ENCODE results near the gene RXFP1.

Gene RXFP1

DNA sequence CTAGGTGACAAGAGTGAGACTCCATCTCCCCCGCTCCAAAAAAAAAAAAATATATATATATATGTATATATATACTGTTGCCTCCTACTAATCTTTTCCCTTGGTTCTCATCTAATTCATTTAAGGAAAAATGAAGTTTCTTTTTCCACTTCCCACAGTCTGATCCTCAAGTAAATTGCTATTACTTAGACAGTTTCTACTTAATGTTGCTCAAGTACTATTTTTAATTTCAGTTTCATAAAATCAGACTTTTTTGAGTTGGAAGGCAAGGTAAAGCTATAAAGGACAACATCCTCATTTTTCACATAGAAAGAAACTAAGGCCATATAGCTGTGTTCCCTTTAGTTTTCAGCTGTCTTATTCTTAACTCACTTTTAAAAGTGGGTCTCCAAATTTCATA, 5.8 kb downstream of the RXFP1 start:
- in situ Hi-C loops (cut with HindIII; ENCODE audit: low pct_ligation_motif_present, low sequenced_read_pairs) = no loop called here
- TF ChIP-seq, protein P1, sequence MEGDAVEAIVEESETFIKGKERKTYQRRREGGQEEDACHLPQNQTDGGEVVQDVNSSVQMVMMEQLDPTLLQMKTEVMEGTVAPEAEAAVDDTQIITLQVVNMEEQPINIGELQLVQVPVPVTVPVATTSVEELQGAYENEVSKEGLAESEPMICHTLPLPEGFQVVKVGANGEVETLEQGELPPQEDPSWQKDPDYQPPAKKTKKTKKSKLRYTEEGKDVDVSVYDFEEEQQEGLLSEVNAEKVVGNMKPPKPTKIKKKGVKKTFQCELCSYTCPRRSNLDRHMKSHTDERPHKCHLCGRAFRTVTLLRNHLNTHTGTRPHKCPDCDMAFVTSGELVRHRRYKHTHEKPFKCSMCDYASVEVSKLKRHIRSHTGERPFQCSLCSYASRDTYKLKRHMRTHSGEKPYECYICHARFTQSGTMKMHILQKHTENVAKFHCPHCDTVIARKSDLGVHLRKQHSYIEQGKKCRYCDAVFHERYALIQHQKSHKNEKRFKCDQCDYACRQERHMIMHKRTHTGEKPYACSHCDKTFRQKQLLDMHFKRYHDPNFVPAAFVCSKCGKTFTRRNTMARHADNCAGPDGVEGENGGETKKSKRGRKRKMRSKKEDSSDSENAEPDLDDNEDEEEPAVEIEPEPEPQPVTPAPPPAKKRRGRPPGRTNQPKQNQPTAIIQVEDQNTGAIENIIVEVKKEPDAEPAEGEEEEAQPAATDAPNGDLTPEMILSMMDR (IDR thresholded peaks at IDR 0.05; ENCODE audit: low read depth, low read length, missing control alignments) = no peak
- no peak for DNase-seq
- no peak overlapping the region for H3K27ac ChIP-seq
- no peak overlapping the region for H3K4me3 ChIP-seq (ENCODE audit: low read depth, low read length)
- no peaks in the 10 kb centered on the region for H3K36me3 ChIP-seq (replicated peaks)
- no peaks in the 10 kb centered on the region for H3K27me3 ChIP-seq (replicated peaks)

DNA sequence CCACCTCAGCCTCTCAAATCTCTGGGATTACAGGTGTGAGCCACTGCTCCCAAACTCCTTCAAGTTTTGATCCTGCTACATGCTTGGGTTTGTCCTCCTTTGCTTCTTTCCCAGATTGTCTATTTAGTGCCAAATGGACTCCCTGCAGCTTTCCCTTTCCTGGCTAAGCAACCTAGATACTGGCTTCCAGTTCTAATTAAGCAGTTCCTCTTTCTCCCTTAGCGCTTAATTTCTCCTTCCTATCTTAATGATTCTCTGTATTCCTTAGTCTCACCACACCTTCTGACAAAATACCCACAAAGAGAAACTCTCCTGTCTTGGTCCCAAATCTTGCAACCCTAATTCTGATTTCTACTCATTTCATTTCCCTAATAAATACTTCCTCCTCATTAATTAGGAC, 7.8 kb downstream of the RXFP1 start:
- H3K4me3 ChIP-seq (ENCODE audit: low read depth, low read length) = no peak overlapping the region
- in situ Hi-C loops (cut with HindIII; ENCODE audit: low pct_ligation_motif_present, low sequenced_read_pairs) = no loop called here
- H3K36me3 ChIP-seq (replicated peaks) = no peaks in the 10 kb centered on the region
- DNase-seq = no peak
- H3K27me3 ChIP-seq (replicated peaks) = no peaks in the 10 kb centered on the region
- no peak overlapping the region for H3K27ac ChIP-seq
- TF ChIP-seq, protein P1 (IDR thresholded peaks at IDR 0.05; ENCODE audit: low read depth, low read length, missing control alignments) = no peak

DNA sequence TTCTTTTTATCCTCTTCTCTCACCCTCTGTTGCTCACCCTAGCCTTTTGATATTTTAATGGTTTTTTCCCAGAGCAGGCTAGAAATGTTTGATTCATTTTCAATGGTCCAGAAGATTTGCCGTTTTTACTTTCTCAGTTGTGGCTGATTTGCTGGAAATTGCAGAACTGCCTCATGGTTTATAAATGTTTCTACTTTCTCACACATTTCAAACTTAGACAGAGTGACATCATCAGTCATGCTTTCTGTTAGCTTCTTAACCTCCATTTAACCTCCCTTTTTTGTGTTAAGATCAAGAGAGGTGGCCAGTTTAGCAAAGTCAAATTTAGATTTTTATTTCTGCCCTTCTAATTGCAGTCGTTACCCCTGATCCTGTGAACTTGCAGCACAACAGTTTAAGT, 8.7 kb downstream of the RXFP1 start:
- in situ Hi-C loops (cut with HindIII; ENCODE audit: low pct_ligation_motif_present, low sequenced_read_pairs) = no loop called here
- DNase-seq = no peak
- Histone ChIP-seq H3K4me3 (ENCODE audit: low read depth, low read length) (no peak overlapping the region), H3K36me3 (replicated peaks) (no peaks in the 10 kb centered on the region), H3K27me3 (replicated peaks) (no peaks in the 10 kb centered on the region), H3K27ac (no peak overlapping the region)
- TF ChIP-seq, protein P1 (IDR thresholded peaks at IDR 0.05; ENCODE audit: low read depth, low read length, missing control alignments) = no peak

DNA sequence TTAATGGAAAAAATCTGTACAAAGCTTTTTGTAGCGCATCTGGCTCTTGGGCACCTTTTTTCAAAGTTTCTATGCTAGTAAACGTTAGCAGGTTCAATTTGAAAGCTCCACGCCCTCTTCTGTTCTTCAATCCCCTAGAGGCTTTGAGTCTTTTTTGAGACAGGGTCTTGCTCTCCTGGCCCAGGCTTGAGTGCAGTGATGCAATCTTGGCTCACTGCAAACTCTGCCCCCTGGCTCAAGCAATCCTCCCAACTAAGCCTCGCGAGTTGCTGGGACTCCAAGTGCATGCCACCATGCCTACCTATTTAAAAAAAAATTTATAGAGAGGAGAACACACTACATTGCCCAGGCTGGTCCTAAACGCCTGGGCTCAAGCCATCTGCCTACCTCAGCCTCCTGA, 9.2 kb downstream of the RXFP1 start:
- TF ChIP-seq, protein P1 (IDR thresholded peaks at IDR 0.05; ENCODE audit: low read depth, low read length, missing control alignments) = no peak
- no peaks in the 10 kb centered on the region for H3K36me3 ChIP-seq (replicated peaks)
- H3K27me3 ChIP-seq (replicated peaks) = no peaks in the 10 kb centered on the region
- no peak overlapping the region for H3K4me3 ChIP-seq (ENCODE audit: low read depth, low read length)
- no peak overlapping the region for H3K27ac ChIP-seq
- DNase-seq = no peak
- in situ Hi-C loops (cut with HindIII; ENCODE audit: low pct_ligation_motif_present, low sequenced_read_pairs) = no loop called here

DNA sequence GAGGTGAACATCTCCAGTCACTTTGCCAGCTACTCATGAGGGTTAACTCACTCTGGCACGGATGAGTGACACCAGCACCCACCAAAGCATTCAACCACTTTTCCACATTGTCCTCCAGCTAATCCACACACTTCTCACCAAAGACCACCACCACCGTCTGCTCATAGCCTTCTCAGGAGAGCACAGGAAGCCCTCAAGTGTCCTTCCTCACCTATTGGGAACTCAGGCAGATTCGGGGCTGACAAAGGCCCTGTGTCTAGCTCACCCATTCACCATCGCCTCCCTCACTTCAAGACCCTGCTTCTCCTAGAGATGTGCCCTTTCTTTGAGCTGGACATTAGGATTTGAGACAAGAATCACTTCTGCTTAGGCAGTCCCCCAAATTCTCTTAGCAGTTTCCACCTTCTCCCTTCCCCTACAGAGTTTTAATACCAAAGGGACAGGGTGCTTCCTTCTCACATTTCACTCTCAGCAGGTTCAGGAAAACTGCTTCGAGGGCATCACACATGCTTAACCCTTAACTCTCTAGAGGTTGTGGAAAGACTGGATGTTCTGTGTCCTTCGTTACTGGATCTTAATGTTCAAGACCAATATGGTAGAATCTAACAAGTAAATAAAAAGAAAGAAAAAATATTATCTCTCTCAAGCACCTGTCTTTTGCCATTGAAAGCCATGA, 11.0 kb downstream of the RXFP1 start:
- H3K4me3 ChIP-seq (ENCODE audit: low read depth, low read length) = no peak overlapping the region
- in situ Hi-C loops (cut with HindIII; ENCODE audit: low pct_ligation_motif_present, low sequenced_read_pairs) = no loop called here

More for the DNA sequence above, 11.0 kb downstream of the RXFP1 start:
- TF ChIP-seq, protein P1 (IDR thresholded peaks at IDR 0.05; ENCODE audit: low read depth, low read length, missing control alignments) = no peak
- no peaks in the 10 kb centered on the region for H3K27me3 ChIP-seq (replicated peaks)
- no peaks in the 10 kb centered on the region for H3K36me3 ChIP-seq (replicated peaks)
- no peak for DNase-seq
- no peak overlapping the region for H3K27ac ChIP-seq

All from brain microvascular endothelial cell (primary cell).